SK-N-SH (cell line): ENCODE results near the gene DENND2D. TPM values are rescaled to one million over a fixed set of nuclear protein-coding genes. Genes with fewer than 3 reads are reported as not detected.

Source experiments
- CTCF ChIA-PET: fragments of 300-600, 350-600 bp; formaldehyde crosslinking; extraction: SDS; loops from one replicate; lab custom pipeline; 2021; lab: Yijun Ruan, JAX
- POLR2A ChIA-PET: fragments of 350-600 bp; sonication (Branson Sonifier 250); formaldehyde crosslinking; extraction: SDS; loops from one replicate; lab custom pipeline; 2020; ENCODE audit warnings: antibody characterized with exemption, inconsistent platforms; lab: Yijun Ruan, JAX
- DNase-seq: peaks from one replicate; pipeline ENCODE4 v3.0.0; 2012
- H2AFZ ChIP-seq: fragments of 200-600 bp; sonication (generic); 2 replicates; pipeline ENCODE4 v1.8.1; 2016; ENCODE audit warnings: antibody characterized with exemption, mild to moderate bottlenecking, low read depth
- H3F3A ChIP-seq: fragments of 200-600 bp; sonication (generic); replicated peaks from 2 replicates; pipeline ENCODE3; 2016; ENCODE audit warnings: antibody characterized with exemption, mild to moderate bottlenecking; ENCODE audit not compliant: insufficient read depth
- H3K27ac ChIP-seq, 2 experiments: fragments of 200-500 bp in 1 of 2; fragments of 200-600 bp in 1 of 2; sonication (Bioruptor generic) in 1 of 2; sonication (generic), shearing (Covaris generic) in 1 of 2; 2 replicates each; pipeline versions ENCODE4 v1.5.1 to v1.6.1; 2014 to 2016; ENCODE audit warnings: low read depth in 2 of 2, inconsistent platforms in 1 of 2, low read length in 1 of 2, mild to moderate bottlenecking in 1 of 2, mixed read lengths in 1 of 2
- H3K27me3 ChIP-seq: fragments of 200-600 bp; sonication (generic), shearing (Covaris generic); 2 replicates; pipeline ENCODE4 v1.6.1; 2016; ENCODE audit warnings: mixed run types; ENCODE audit not compliant: insufficient read depth
- H3K36me3 ChIP-seq, 2 experiments: fragments of 200-500 bp in 1 of 2; fragments of 200-600 bp in 1 of 2; sonication (Bioruptor generic) in 1 of 2; sonication (generic) in 1 of 2; replicated peaks in 1 of 2; 2 replicates each; pipeline versions ENCODE3 to v1.5.1; 2014 to 2016; ENCODE audit warnings: low read length in 1 of 2, mild to moderate bottlenecking in 1 of 2; ENCODE audit not compliant: insufficient read depth in 2 of 2, control insufficient read depth in 1 of 2
- H3K4me1 ChIP-seq, 2 experiments: fragments of 200-500 bp in 1 of 2; fragments of 200-600 bp in 1 of 2; sonication (Bioruptor generic) in 1 of 2; sonication (generic), shearing (Covaris generic) in 1 of 2; 2 replicates each; pipeline versions ENCODE4 v1.5.1 to v1.6.1; 2014 to 2016; ENCODE audit warnings: low read depth in 1 of 2, low read length in 1 of 2, mixed run types in 1 of 2; ENCODE audit not compliant: insufficient read depth in 2 of 2, control insufficient read depth in 1 of 2
- H3K4me2 ChIP-seq: fragments of 200-600 bp; sonication (generic), shearing (Covaris generic); 2 replicates; pipeline ENCODE4 v1.6.1; 2017; ENCODE audit warnings: mixed run types
- H3K4me3 ChIP-seq, 2 experiments: fragments of 200-500 bp in 1 of 2; fragments of 200-600 bp in 1 of 2; sonication (Bioruptor generic) in 1 of 2; sonication (generic), shearing (Covaris generic) in 1 of 2; 2 replicates each; pipeline versions ENCODE4 v1.5.1 to v1.8.1; 2014 to 2016; ENCODE audit warnings: low read depth in 2 of 2, inconsistent platforms in 1 of 2, low read length in 1 of 2, mild to moderate bottlenecking in 1 of 2, mixed read lengths in 1 of 2, moderate library complexity in 1 of 2
- H3K79me2 ChIP-seq: fragments of 200-600 bp; sonication (generic); 2 replicates; pipeline ENCODE4 v1.8.1; 2017; ENCODE audit warnings: mild to moderate bottlenecking; ENCODE audit not compliant: insufficient read depth
- H3K9ac ChIP-seq: fragments of 200-600 bp; sonication (generic); 2 replicates; pipeline ENCODE4 v1.6.1; 2017; ENCODE audit warnings: mixed run types
- H3K9me2 ChIP-seq: fragments of 200-600 bp; sonication (generic); 2 replicates; pipeline ENCODE4 v1.6.1; 2017; ENCODE audit warnings: mixed run types
- H3K9me3 ChIP-seq: fragments of 200-600 bp; sonication (generic); 2 replicates; pipeline ENCODE4 v1.6.1; 2017; ENCODE audit warnings: mixed run types, mild to moderate bottlenecking, moderate library complexity
- H4K20me1 ChIP-seq: fragments of 200-600 bp; sonication (generic); 2 replicates; pipeline ENCODE4 v1.6.1; 2017; ENCODE audit warnings: mild to moderate bottlenecking, mixed run types; ENCODE audit not compliant: insufficient read depth
- CTCF ChIP-seq: fragments of 200-600 bp; sonication (generic); IDR thresholded peaks from 2 replicates; pipeline ENCODE4 v1.6.1; 2017; ENCODE audit warnings: antibody characterized with exemption, mild to moderate bottlenecking, moderate library complexity
- ELF1 ChIP-seq: IDR thresholded peaks from 2 replicates; pipeline ENCODE4 v1.4.0; 2012
- EP300 ChIP-seq, 2 experiments: IDR thresholded peaks; 2 replicates each; pipeline versions ENCODE4 v1.4.0 to v1.6.1; 2012; ENCODE audit warnings: borderline replicate concordance in 1 of 2, low read depth in 1 of 2, low read length in 1 of 2
- FOSL2 ChIP-seq: IDR thresholded peaks from 2 replicates; pipeline ENCODE4 v1.4.0; 2012; ENCODE audit warnings: low read depth, mild to moderate bottlenecking, moderate library complexity, borderline replicate concordance
- FOXJ3 ChIP-seq: sonication (generic); formaldehyde crosslinking; IDR thresholded peaks from 2 replicates; pipeline ENCODE4 v1.5.1; 2020; ENCODE audit warnings: mild to moderate bottlenecking, missing genetic modification reagents
- FOXM1 ChIP-seq: IDR thresholded peaks from 2 replicates; pipeline ENCODE4 v1.4.0; 2012; ENCODE audit warnings: low read depth, mild to moderate bottlenecking
- GATA2 ChIP-seq: sonication (generic); formaldehyde crosslinking; IDR thresholded peaks from 2 replicates; pipeline ENCODE4 v1.5.0; 2020; ENCODE audit warnings: mild to moderate bottlenecking, missing genetic modification reagents
- MAX ChIP-seq: IDR thresholded peaks from 2 replicates; pipeline ENCODE4 v1.4.0; 2012; ENCODE audit warnings: low read depth
- MEF2A ChIP-seq: IDR thresholded peaks from 2 replicates; pipeline ENCODE4 v1.4.0; 2012; ENCODE audit warnings: low read depth, borderline replicate concordance
- NRF1 ChIP-seq: IDR thresholded peaks from 2 replicates; pipeline ENCODE4 v1.6.1; 2012; ENCODE audit warnings: low read depth, mild to moderate bottlenecking, low read length
- RCOR1 ChIP-seq: fragments of 150-350 bp; IDR thresholded peaks from 2 replicates; pipeline ENCODE4 v1.6.1; 2017; ENCODE audit warnings: antibody characterized with exemption, low read length
- RXRA ChIP-seq: IDR thresholded peaks from 2 replicates; pipeline ENCODE4 v1.4.0; 2012; ENCODE audit warnings: low read depth, mild to moderate bottlenecking, borderline replicate concordance
- SIN3A ChIP-seq: IDR thresholded peaks from 2 replicates; pipeline ENCODE4 v1.6.1; 2012; ENCODE audit warnings: low read depth, mild to moderate bottlenecking, low read length, moderate library complexity, borderline replicate concordance
- SMC3 ChIP-seq: IDR thresholded peaks from 2 replicates; pipeline ENCODE4 v1.6.1; 2012; ENCODE audit warnings: low read depth, low read length, improper control_type of control experiment
- USF1 ChIP-seq: IDR thresholded peaks from 2 replicates; pipeline ENCODE4 v1.4.0; 2012; ENCODE audit warnings: low read depth, borderline replicate concordance
- WGBS: methylation state at CpG from one replicate; pipeline ENCODE4 v1.1.6; 2017; ENCODE audit warnings: low lambda C conversion rate; 5-methylcytosine and 5-hydroxymethylcytosine counted together
- polyA plus RNA-seq, 3 experiments: library from polyadenylated mRNA; depleted of rRNA; stranded (reverse); fragments of >200 nt; gene quantifications; 2 replicates each; pipeline ENCODE4 v1.2.3, GENCODE V29; 2012
- TF ChIP-seq, protein P1 (sequence below): fragments of 150-350 bp; IDR thresholded peaks from 2 replicates; pipeline ENCODE4 v1.6.1; 2016; ENCODE audit warnings: mild to moderate bottlenecking, low read depth, low read length

DENND2D gene
- polyA plus RNA-seq, 1 of the 3 experiments (the other 2 are of a cell fraction), result 1.3 TPM

GRCh38 chr1:111227434-111227833 is 27.0 kb upstream of the DENND2D start, which contains the start of gene CHI3L2:
Gene CHI3L2 (plus strand): TSS chr1:111227713. CDS start chr1:111227730, 17 bp downstream.
- H3K9ac ChIP-seq, result peak within 1 kb of the TSS; percentile 29; the same call in 1 of the 2 replicates
- peak within 1 kb of the TSS; percentile 72 for H3K4me2 ChIP-seq
- no peaks in the 10 kb centered on the region for H3K27me3 ChIP-seq
- WGBS, result 70% methylated on average over 3 of the region's 3 CpGs
- no peaks in the 10 kb centered on the region for H3K36me3 ChIP-seq
- 0 out of 4 replicates have a peak within 1 kb of the TSS, but pooled peaks of 1 of the 2 experiments have one; percentile 12 for H3K4me3 ChIP-seq
- H3K27ac ChIP-seq, result peak within 1 kb of the TSS in 1 of 2 experiments; percentile 86; a peak in 2 of 4 replicates
- no peaks in the 10 kb centered on the region for H3K79me2 ChIP-seq
- no peak for TF ChIP-seq SMC3
- H3K4me1 ChIP-seq, result peaks cover 0 to 28% of the 10 kb centered on the region in 2 experiments; a peak in 3 of 4 replicates
- DNase-seq, result no peak
- CTCF ChIA-PET, result interaction anchor here (1.0 kb wide), 2 partner anchors 23 to 172 kb away, joined by 3 to 4 read pairs; no protein-coding TSS in a partner anchor
- peak within 1 kb of the TSS; percentile 69; the same call in 1 of the 2 replicates for H2AFZ ChIP-seq
- H4K20me1 ChIP-seq, result no peaks in the 10 kb centered on the region
- POLR2A ChIA-PET, result no interaction called here
- H3K9me3 ChIP-seq, result no peaks in the 10 kb centered on the region
- no peaks in the 10 kb centered on the region for H3K9me2 ChIP-seq
- peaks cover 19% of the 10 kb centered on the region for H3F3A ChIP-seq

GRCh38 chr1:111225717-111226400 is 25.4 kb upstream of the DENND2D start:
- no peak overlapping the region for H3K4me2 ChIP-seq
- POLR2A ChIA-PET, result no interaction called here
- 50% methylated on average over 6 of the region's 6 CpGs for WGBS
- H2AFZ ChIP-seq, result no peak overlapping the region; the same call in 1 of the 2 replicates
- CTCF ChIA-PET, result interaction anchor here (0.8 to 1.5 kb wide), 2 partner anchors 120 to 174 kb away, joined by 4 read pairs; no protein-coding TSS in a partner anchor
- no peak for DNase-seq
- H3K27me3 ChIP-seq, result no peaks in the 10 kb centered on the region
- no peaks in the 10 kb centered on the region for H3K79me2 ChIP-seq
- H3K4me3 ChIP-seq, result no peak overlapping the region
- H3K9ac ChIP-seq, result no peak overlapping the region
- no peaks in the 10 kb centered on the region for H3K9me2 ChIP-seq
- H3K9me3 ChIP-seq, result no peaks in the 10 kb centered on the region
- H3F3A ChIP-seq, result peaks cover 19% of the 10 kb centered on the region
- H3K27ac ChIP-seq, result no peak overlapping the region
- TF ChIP-seq USF1 (no peak), GATA2 (CRISPR knock-in tag) (no peak)
- H3K4me1 ChIP-seq, result peaks cover 0 to 32% of the 10 kb centered on the region in 2 experiments; a peak in 3 of 4 replicates
- H4K20me1 ChIP-seq, result no peaks in the 10 kb centered on the region
- H3K36me3 ChIP-seq, result no peaks in the 10 kb centered on the region

DNA sequence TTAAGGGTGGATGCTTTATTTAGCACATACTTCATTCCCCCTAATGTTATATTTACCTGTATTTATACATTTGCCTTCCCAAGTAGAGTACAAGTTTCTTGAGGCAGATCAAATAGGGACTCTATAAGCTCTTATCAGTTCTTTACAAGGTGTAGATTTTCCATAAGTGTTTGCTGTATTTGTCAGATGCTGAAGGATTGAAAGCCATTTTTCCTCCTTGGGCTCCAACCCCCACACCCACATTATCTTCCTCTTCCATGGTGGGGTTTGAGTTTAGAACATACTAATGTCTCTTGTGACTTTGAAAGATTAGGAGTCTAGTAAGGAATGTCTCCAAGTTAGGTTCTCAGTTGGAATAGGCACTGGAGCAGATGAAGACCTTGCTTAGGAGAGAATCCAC is 24.6 kb upstream of the DENND2D start:
- Histone ChIP-seq H3K27ac (no peak overlapping the region), H3K79me2 (no peaks in the 10 kb centered on the region), H3K36me3 (no peaks in the 10 kb centered on the region), H3K9me3 (no peaks in the 10 kb centered on the region), H4K20me1 (no peaks in the 10 kb centered on the region), H3K27me3 (no peaks in the 10 kb centered on the region), H3F3A (peaks cover 19% of the 10 kb centered on the region), H2AFZ (no peak overlapping the region), H3K4me1 (peaks cover 0 to 32% of the 10 kb centered on the region in 2 experiments; a peak in 3 of 4 replicates), H3K9ac (no peak overlapping the region), H3K9me2 (no peaks in the 10 kb centered on the region), H3K4me2 (no peak overlapping the region), H3K4me3 (no peak overlapping the region)
- TF ChIP-seq CTCF, result no peak
- TF ChIP-seq MAX, result no peak
- TF ChIP-seq NRF1, result no peak
- no peak for TF ChIP-seq FOXJ3 (CRISPR knock-in tag)
- no peak for TF ChIP-seq ELF1
- TF ChIP-seq FOSL2, result no peak
- TF ChIP-seq SIN3A, result no peak
- TF ChIP-seq FOXM1, result no peak
- no peak for TF ChIP-seq MEF2A
- TF ChIP-seq EP300 (IDR thresholded peaks at IDR 0.05; ENCODE audit: borderline replicate concordance in 1 of 2, low read depth in 1 of 2, low read length in 1 of 2), result no peak
- TF ChIP-seq, protein P1, sequence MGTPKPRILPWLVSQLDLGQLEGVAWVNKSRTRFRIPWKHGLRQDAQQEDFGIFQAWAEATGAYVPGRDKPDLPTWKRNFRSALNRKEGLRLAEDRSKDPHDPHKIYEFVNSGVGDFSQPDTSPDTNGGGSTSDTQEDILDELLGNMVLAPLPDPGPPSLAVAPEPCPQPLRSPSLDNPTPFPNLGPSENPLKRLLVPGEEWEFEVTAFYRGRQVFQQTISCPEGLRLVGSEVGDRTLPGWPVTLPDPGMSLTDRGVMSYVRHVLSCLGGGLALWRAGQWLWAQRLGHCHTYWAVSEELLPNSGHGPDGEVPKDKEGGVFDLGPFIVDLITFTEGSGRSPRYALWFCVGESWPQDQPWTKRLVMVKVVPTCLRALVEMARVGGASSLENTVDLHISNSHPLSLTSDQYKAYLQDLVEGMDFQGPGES, result no peak
- no peak for TF ChIP-seq RCOR1
- no peak for TF ChIP-seq RXRA
- no peak for DNase-seq
- CTCF ChIA-PET, result interaction anchor here (1.2 to 1.5 kb wide), 2 partner anchors 121 to 175 kb away, joined by 4 to 6 read pairs; no protein-coding TSS in a partner anchor
- POLR2A ChIA-PET, result no interaction called here
